Measurements from ENCODE around the gene NRXN3. TPM values are rescaled to one million over a fixed set of nuclear protein-coding genes. Genes with fewer than 3 reads are reported as not detected.

The NRXN3 gene
- total RNA-seq, 1 donor from 2014 or later = 5.9 TPM

GRCh38 chr14:79906994-79907393 lies 1736.8 kb downstream of the NRXN3 start:
- Histone ChIP-seq H3K9me3 (ENCODE audit: low read depth) (no peaks in the 10 kb centered on the region), H3K79me2 (ENCODE audit: low read depth) (no peaks in the 10 kb centered on the region), H3K27me3 (no peaks in the 10 kb centered on the region), H3K4me3 (no peak overlapping the region), H3K27ac (no peak overlapping the region), H3K9ac (no peak overlapping the region), H3K4me2 (no peak overlapping the region), H4K20me1 (ENCODE audit: low read depth) (no peaks in the 10 kb centered on the region), H3F3A (ENCODE audit: low read depth) (no peaks in the 10 kb centered on the region), H3K4me1 (no peaks in the 10 kb centered on the region), H3K36me3 (no peaks in the 10 kb centered on the region), H2AFZ (replicated peaks) (no peak overlapping the region)
- Mint-ChIP-seq H3K27ac (no peak overlapping the region), H3K36me3 (no peaks in the 10 kb centered on the region), H3K27me3 (ENCODE audit: insufficient read depth, low read depth) (no peaks in the 10 kb centered on the region), H3K4me1 (no peaks in the 10 kb centered on the region), H3K9me3 (no peaks in the 10 kb centered on the region), H3K4me3 (no peak overlapping the region)
- no peak for TF ChIP-seq EZH2 (IDR thresholded peaks at IDR 0.05)
- TF ChIP-seq CTCF (IDR thresholded peaks at IDR 0.05) = no peak
- TF ChIP-seq EZH2phosphoT487 (IDR thresholded peaks at IDR 0.05) = no peak
- no peak for DNase-seq (ENCODE audit: low spot score)

GRCh38 chr14:79910086-79910485 lies 1739.9 kb downstream of the NRXN3 start:
- no peaks in the 10 kb centered on the region for H3K79me2 ChIP-seq (ENCODE audit: low read depth)
- H4K20me1 ChIP-seq (ENCODE audit: low read depth) = no peaks in the 10 kb centered on the region
- Mint-ChIP-seq H3K27me3 (ENCODE audit: insufficient read depth, low read depth) (no peaks in the 10 kb centered on the region), H3K27ac (no peak overlapping the region), H3K36me3 (no peaks in the 10 kb centered on the region), H3K9me3 (peaks cover 2% of the 10 kb centered on the region), H3K4me1 (no peaks in the 10 kb centered on the region), H3K4me3 (no peak overlapping the region)
- H3K27me3 ChIP-seq = no peaks in the 10 kb centered on the region
- TF ChIP-seq EZH2 (IDR thresholded peaks at IDR 0.05) (no peak), CTCF (IDR thresholded peaks at IDR 0.05) (no peak), EZH2phosphoT487 (IDR thresholded peaks at IDR 0.05) (no peak)
- no peak overlapping the region for H3K9ac ChIP-seq
- no peak overlapping the region for H2AFZ ChIP-seq (replicated peaks)
- no peak overlapping the region for H3K27ac ChIP-seq
- H3K4me2 ChIP-seq = no peak overlapping the region
- H3K4me1 ChIP-seq = no peaks in the 10 kb centered on the region
- no peaks in the 10 kb centered on the region for H3F3A ChIP-seq (ENCODE audit: low read depth)
- DNase-seq (ENCODE audit: low spot score) = no peak
- no peaks in the 10 kb centered on the region for H3K36me3 ChIP-seq
- no peak overlapping the region for H3K4me3 ChIP-seq
- H3K9me3 ChIP-seq (ENCODE audit: low read depth) = no peaks in the 10 kb centered on the region

- Histone ChIP-seq H3K27ac (no peak overlapping the region), H3K4me2 (no peak overlapping the region), H3K4me3 (no peak overlapping the region), H4K20me1 (ENCODE audit: low read depth) (no peaks in the 10 kb centered on the region), H2AFZ (replicated peaks) (no peak overlapping the region), H3F3A (ENCODE audit: low read depth) (no peaks in the 10 kb centered on the region), H3K9ac (no peak overlapping the region), H3K79me2 (ENCODE audit: low read depth) (no peaks in the 10 kb centered on the region), H3K27me3 (no peaks in the 10 kb centered on the region), H3K36me3 (no peaks in the 10 kb centered on the region), H3K9me3 (ENCODE audit: low read depth) (no peaks in the 10 kb centered on the region), H3K4me1 (no peaks in the 10 kb centered on the region)
- H3K9me3 Mint-ChIP-seq = peaks cover 2% of the 10 kb centered on the region
- TF ChIP-seq EZH2 (IDR thresholded peaks at IDR 0.05) (no peak), EZH2phosphoT487 (IDR thresholded peaks at IDR 0.05) (no peak), CTCF (IDR thresholded peaks at IDR 0.05) (no peak)
- no peaks in the 10 kb centered on the region for H3K27me3 Mint-ChIP-seq (ENCODE audit: insufficient read depth, low read depth)
- H3K36me3 Mint-ChIP-seq = no peaks in the 10 kb centered on the region
- H3K27ac Mint-ChIP-seq = no peak overlapping the region
- no peak for DNase-seq (ENCODE audit: low spot score)
- no peak overlapping the region for H3K4me3 Mint-ChIP-seq
- H3K4me1 Mint-ChIP-seq = no peaks in the 10 kb centered on the region
These were observed 1741.6 kb downstream of the NRXN3 start for GRCh38 chr14:79911744-79912143.
